Kidney (tissue), 14 donors: ENCODE data around the gene TRAK1. TPM values are rescaled to one million over a fixed set of nuclear protein-coding genes. Genes with fewer than 3 reads are reported as not detected.

ENCODE experiments used
- DNase-seq, 5 donors: peaks; one replicate each; pipeline ENCODE4 v3.0.0-alpha.2; 2013 to 2020
- FAIRE-seq: peaks from 2 replicates; lab custom pipeline; 2012; peaks lifted over from hg19 to GRCh38; lab: Jason Lieb, UNC
- H3K27ac ChIP-seq, 2 donors: one replicate each; pipeline ENCODE4 v1.7.0; 2013; ENCODE audit warnings: low read depth in 2 of 2, low read length in 2 of 2, inconsistent platforms in 1 of 2
- H3K27me3 ChIP-seq: one replicate; pipeline ENCODE4 v1.7.1; 2013; ENCODE audit warnings: low read length, inconsistent platforms; ENCODE audit not compliant: control insufficient read depth, insufficient read depth
- H3K36me3 ChIP-seq, 3 donors: one replicate each; pipeline versions ENCODE4 v1.7.0 to v1.7.1; 2013; ENCODE audit warnings: low read length in 3 of 3, control low read depth in 1 of 3, inconsistent platforms in 1 of 3; ENCODE audit not compliant: insufficient read depth in 3 of 3, control insufficient read depth in 2 of 3
- H3K4me1 ChIP-seq, 3 donors: one replicate each; pipeline versions ENCODE4 v1.7.0 to v1.7.1; 2013; ENCODE audit warnings: low read length in 3 of 3, inconsistent platforms in 1 of 3, low read depth in 1 of 3; ENCODE audit not compliant: control insufficient read depth in 2 of 3, insufficient read depth in 2 of 3
- H3K4me3 ChIP-seq, 3 donors: one replicate each; pipeline versions ENCODE4 v1.7.0 to v1.8.1; 2013; ENCODE audit warnings: low read length in 3 of 3, control low read depth in 1 of 3, inconsistent platforms in 1 of 3
- H3K9ac ChIP-seq, 3 donors: one replicate each; pipeline versions ENCODE4 v1.7.0 to v1.7.1; 2013; ENCODE audit warnings: low read length in 3 of 3, control low read depth in 1 of 3, inconsistent platforms in 1 of 3
- H3K9me3 ChIP-seq, 3 donors: one replicate each; pipeline versions ENCODE4 v1.7.0 to v1.7.1; 2013; ENCODE audit warnings: low read length in 3 of 3, control low read depth in 1 of 3, inconsistent platforms in 1 of 3; ENCODE audit not compliant: control insufficient read depth in 2 of 3, insufficient read depth in 1 of 3
- intact Hi-C: fragments of 100-400 bp; cut with DNase I; formaldehyde crosslinking; loops from one replicate; pipeline ENCODE4 v1.11.1; 2022
- polyA plus RNA-seq: library from polyadenylated mRNA; stranded (reverse); fragments of 350-450 nt; fragmentation: Illumina TruSeq; extraction: RNeasy Lipid Tissue Mini Kit (QIAGEN cat#74804); gene quantifications from one replicate; pipeline ENCODE4 v1.2.3, GENCODE V29; 2014; ENCODE audit warnings: low read depth, low replicate concordance; ENCODE audit not compliant: insufficient read depth
- total RNA-seq: library from RNA; stranded (reverse); fragmentation: NEBNext Ultra II Directional; extraction: Animal tissue kit (Norgen Biotek cat#: 25700); gene quantifications from one replicate; pipeline ENCODE4 v1.2.1, GENCODE V29; 2021
- TF ChIP-seq, protein P1 (sequence below): IDR thresholded peaks from 3 replicates; pipeline ENCODE4 v1.5.1; 2012; ENCODE audit warnings: mild to moderate bottlenecking, moderate library complexity, borderline replicate concordance; ENCODE audit not compliant: insufficient read depth; ENCODE audit errors: extremely low read depth
- donor health status: control.
- donor health status: control.
- donor health status: control.
- donor health status: control.
- donor health status: control.
- donor health status: DM: yes; HTN: yes; CAD: no.
- donor health status: Normal renal cell carcinoma (clear cell type).

The TRAK1 gene
- total and polyA plus RNA-seq, 2 donors from 2014 or later = 16.2 to 41.0 TPM

DNA sequence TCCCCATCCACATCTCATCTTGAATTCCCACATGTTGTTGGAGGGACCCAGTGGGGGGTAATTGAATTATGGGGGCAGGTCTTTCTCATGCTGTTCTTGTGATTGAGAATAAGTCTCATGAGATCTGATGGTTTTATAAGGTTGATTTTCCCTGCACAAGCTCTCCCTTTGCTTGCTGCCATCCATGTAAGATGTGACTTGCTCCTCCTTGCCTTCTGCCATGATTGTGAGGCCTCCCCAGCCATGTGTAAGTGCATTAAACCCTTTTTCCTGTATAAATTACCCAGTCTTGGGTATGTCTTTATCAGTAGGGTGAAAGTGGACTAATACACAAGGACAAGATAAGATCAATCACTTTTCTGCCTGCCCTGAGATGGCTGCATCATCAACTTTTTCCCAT lies 180.6 kb downstream of the TRAK1 start:
- H3K27me3 ChIP-seq = peaks cover 4% of the 10 kb centered on the region
- no peaks in the 10 kb centered on the region for H3K36me3 ChIP-seq
- TF ChIP-seq, protein P1, sequence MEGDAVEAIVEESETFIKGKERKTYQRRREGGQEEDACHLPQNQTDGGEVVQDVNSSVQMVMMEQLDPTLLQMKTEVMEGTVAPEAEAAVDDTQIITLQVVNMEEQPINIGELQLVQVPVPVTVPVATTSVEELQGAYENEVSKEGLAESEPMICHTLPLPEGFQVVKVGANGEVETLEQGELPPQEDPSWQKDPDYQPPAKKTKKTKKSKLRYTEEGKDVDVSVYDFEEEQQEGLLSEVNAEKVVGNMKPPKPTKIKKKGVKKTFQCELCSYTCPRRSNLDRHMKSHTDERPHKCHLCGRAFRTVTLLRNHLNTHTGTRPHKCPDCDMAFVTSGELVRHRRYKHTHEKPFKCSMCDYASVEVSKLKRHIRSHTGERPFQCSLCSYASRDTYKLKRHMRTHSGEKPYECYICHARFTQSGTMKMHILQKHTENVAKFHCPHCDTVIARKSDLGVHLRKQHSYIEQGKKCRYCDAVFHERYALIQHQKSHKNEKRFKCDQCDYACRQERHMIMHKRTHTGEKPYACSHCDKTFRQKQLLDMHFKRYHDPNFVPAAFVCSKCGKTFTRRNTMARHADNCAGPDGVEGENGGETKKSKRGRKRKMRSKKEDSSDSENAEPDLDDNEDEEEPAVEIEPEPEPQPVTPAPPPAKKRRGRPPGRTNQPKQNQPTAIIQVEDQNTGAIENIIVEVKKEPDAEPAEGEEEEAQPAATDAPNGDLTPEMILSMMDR = no peak
- H3K4me3 ChIP-seq = no peak overlapping the region
- FAIRE-seq (no peak), DNase-seq (no peak)
- H3K27ac ChIP-seq = no peak overlapping the region
- intact Hi-C loops = no loop called here
- no peak overlapping the region for H3K9ac ChIP-seq
- no peaks in the 10 kb centered on the region for H3K4me1 ChIP-seq
- no peaks in the 10 kb centered on the region for H3K9me3 ChIP-seq

DNA sequence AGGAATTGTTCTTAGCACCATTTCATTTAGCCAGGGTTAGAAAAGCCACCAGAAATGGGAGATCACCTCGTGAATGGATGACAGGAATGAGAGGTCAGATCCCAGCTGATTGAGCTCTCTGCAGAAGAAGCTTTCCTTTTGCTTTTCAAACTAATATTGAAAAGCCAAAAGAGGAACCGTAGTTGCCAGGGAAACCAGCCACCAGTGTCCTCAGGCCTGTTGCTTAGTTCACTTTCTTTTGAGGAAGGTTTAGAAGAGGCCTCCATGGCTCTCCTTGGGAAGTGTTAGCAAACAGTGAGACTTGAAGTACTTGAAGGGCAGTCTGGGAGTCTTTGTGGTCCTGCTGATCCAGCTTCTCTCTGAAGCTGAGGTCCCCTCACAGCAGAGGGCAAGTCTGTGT lies 182.2 kb downstream of the TRAK1 start:
- FAIRE-seq = no peak
- TF ChIP-seq, protein P1 = no peak
- no peak overlapping the region for H3K9ac ChIP-seq

DNA sequence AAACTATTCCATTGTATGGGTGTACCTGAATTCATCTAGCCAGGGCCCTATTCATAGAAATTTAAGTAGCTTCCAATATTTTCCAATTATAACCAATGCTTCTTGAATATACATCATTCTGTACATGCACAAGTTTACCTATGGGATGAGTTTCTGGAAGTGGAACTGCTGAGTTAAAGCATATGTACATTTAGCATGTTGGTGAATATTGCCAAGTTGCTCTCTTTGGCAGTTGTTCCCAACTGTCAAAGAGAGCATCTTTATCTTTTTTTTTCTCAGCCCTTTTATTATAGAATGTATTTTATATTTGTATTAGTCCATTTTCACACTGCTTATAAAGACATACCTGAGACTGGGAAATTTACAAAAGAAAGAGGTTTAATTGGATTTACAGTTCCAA lies 183.1 kb downstream of the TRAK1 start:
- TF ChIP-seq, protein P1 = no peak
- Histone ChIP-seq H3K9me3 (no peaks in the 10 kb centered on the region), H3K27me3 (no peaks in the 10 kb centered on the region), H3K4me3 (no peak overlapping the region), H3K36me3 (no peaks in the 10 kb centered on the region), H3K4me1 (no peaks in the 10 kb centered on the region), H3K9ac (no peak overlapping the region), H3K27ac (no peak overlapping the region)
- intact Hi-C loops = no loop called here
- no peak for FAIRE-seq
- no peak for DNase-seq

More for the DNA sequence above, 182.2 kb downstream of the TRAK1 start:
- Histone ChIP-seq H3K27me3 (no peaks in the 10 kb centered on the region), H3K27ac (no peak overlapping the region), H3K9me3 (no peaks in the 10 kb centered on the region), H3K4me3 (no peak overlapping the region), H3K36me3 (no peaks in the 10 kb centered on the region), H3K4me1 (no peaks in the 10 kb centered on the region)
- DNase-seq = no peak
- intact Hi-C loops = no loop called here

DNA sequence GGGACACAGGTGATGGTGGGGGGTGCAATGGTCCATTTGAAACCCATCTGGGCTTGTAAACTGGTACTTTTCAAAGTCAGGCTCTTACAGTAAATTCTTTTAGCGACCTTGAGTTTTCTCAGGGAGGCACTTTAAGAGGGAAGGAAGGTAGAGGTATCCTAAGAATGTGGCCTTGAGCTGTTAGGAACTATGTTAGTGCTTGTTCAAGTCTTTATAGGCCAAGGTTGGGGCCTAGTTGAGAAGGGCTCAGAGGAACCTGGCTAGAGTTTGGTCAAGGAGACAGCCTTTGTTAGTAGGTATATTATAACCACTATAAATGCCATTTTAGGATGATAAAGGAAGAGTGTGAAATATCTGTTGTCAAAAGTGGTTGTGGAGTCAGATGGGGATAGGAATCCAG lies 184.1 kb downstream of the TRAK1 start:
- no peak for FAIRE-seq
- Histone ChIP-seq H3K9ac (no peak overlapping the region), H3K27ac (no peak overlapping the region), H3K4me3 (no peak overlapping the region), H3K4me1 (no peaks in the 10 kb centered on the region), H3K9me3 (no peaks in the 10 kb centered on the region), H3K27me3 (no peaks in the 10 kb centered on the region), H3K36me3 (no peaks in the 10 kb centered on the region)
- no peak for DNase-seq
- intact Hi-C loops = no loop called here
- TF ChIP-seq, protein P1 = no peak
